GM12878 (cell line): ENCODE measurements around the gene RBP3. TPM values are rescaled to one million over a fixed set of nuclear protein-coding genes. Genes with fewer than 3 reads are reported as not detected.

Experiments
- ATAC-seq: fragments of 200-7000 bp; cut with Tn5 transposase; 3 replicates; pipeline ENCODE4 v1.9.1; 2020; ENCODE audit warnings: mild to moderate bottlenecking, moderate library complexity
- BruUV-seq: library from RNA; stranded (reverse); fragments of 400-500 nt; replicated peaks from 2 replicates; lab custom pipeline; 2021; lab: Mats Ljungman, UMichigan
- CTCF ChIA-PET: fragments of 300-600 bp; sonication (Branson Sonifier 250); formaldehyde crosslinking; extraction: SDS; loops from one replicate; lab custom pipeline; 2021; ENCODE audit warnings: inconsistent platforms; lab: Yijun Ruan, JAX
- POLR2A ChIA-PET: fragments of 350-600 bp; formaldehyde crosslinking; extraction: SDS; loops from one replicate; lab custom pipeline; 2021; ENCODE audit warnings: inconsistent platforms; lab: Charles Lee
- RAD21 ChIA-PET: fragments of 300-600 bp; sonication (Branson Sonifier 250); formaldehyde crosslinking; loops from one replicate; lab custom pipeline; 2023; ENCODE audit warnings: antibody characterized with exemption; ENCODE audit not compliant: unreplicated experiment; lab: Charles Lee
- SMC1A ChIA-PET: fragments of 300-600 bp; sonication (Branson Sonifier 250); formaldehyde crosslinking; loops from one replicate; lab custom pipeline; 2023; ENCODE audit not compliant: unreplicated experiment, uncharacterized antibody; lab: Charles Lee
- DNase-seq: peaks from one replicate; pipeline ENCODE4 v3.0.0-alpha.2; 2011; ENCODE audit warnings: low read depth, low spot score
- FAIRE-seq: peaks from 3 replicates; lab custom pipeline; 2011; peaks lifted over from hg19 to GRCh38; lab: Jason Lieb, UNC
- H2AFZ ChIP-seq: 2 replicates; pipeline ENCODE4 v1.6.0; 2011; ENCODE audit warnings: low read depth, low read length, control low read depth; ENCODE audit not compliant: control insufficient read depth
- H3K27ac ChIP-seq: 2 replicates; pipeline ENCODE4 v1.5.1; 2011; ENCODE audit warnings: control low read depth; ENCODE audit not compliant: control insufficient read depth, insufficient read depth
- H3K27me3 ChIP-seq, 2 experiments: replicated peaks in 1 of 2; 2 replicates each; pipeline versions ENCODE4 v1.6.0 to v1.6.1; 2011; ENCODE audit warnings: low read length in 1 of 2; ENCODE audit not compliant: control insufficient read depth in 2 of 2, insufficient read depth in 2 of 2
- H3K36me3 ChIP-seq, 2 experiments: 2 replicates each; pipeline ENCODE4 v1.5.1; 2011; ENCODE audit warnings: low read length in 1 of 2; ENCODE audit not compliant: control insufficient read depth in 2 of 2, insufficient read depth in 2 of 2
- H3K4me1 ChIP-seq: 2 replicates; pipeline ENCODE4 v1.6.1; 2011; ENCODE audit warnings: mild to moderate bottlenecking, low read length, moderate library complexity, mixed read lengths; ENCODE audit not compliant: control insufficient read depth, insufficient read depth
- H3K4me2 ChIP-seq: 2 replicates; pipeline ENCODE4 v1.6.0; 2011; ENCODE audit warnings: control low read depth; ENCODE audit not compliant: control insufficient read depth, insufficient read depth
- H3K4me3 ChIP-seq: fragments of 200-600 bp; sonication (generic); 2 replicates; pipeline ENCODE4 v1.5.1; 2016
- H3K79me2 ChIP-seq: 2 replicates; pipeline ENCODE4 v1.6.0; 2011; ENCODE audit warnings: low read length; ENCODE audit not compliant: control insufficient read depth, insufficient read depth
- H3K9ac ChIP-seq: 2 replicates; pipeline ENCODE4 v1.8.0; 2011; ENCODE audit warnings: low read length, control low read depth, mixed read lengths; ENCODE audit not compliant: control insufficient read depth, insufficient read depth
- H3K9me3 ChIP-seq: replicated peaks from 3 replicates; pipeline ENCODE4 v1.5.1; 2011; ENCODE audit warnings: mild to moderate bottlenecking, low read length; ENCODE audit not compliant: control insufficient read depth, insufficient read depth
- H4K20me1 ChIP-seq: 2 replicates; pipeline ENCODE4 v1.6.0; 2011; ENCODE audit not compliant: control insufficient read depth, insufficient read depth
- BCL11A ChIP-seq: IDR thresholded peaks from 2 replicates; pipeline ENCODE4 v1.6.1; 2011; ENCODE audit warnings: low read depth, low read length
- ETV6 ChIP-seq, 2 experiments: fragments of 450-650 bp in 1 of 2; IDR thresholded peaks in 1 of 2; conservative IDR thresholded peaks in 1 of 2; 2 replicates each; pipeline ENCODE4 v1.6.1; 2014; ENCODE audit warnings: antibody characterized with exemption in 1 of 2, borderline replicate concordance in 1 of 2, low read depth in 1 of 2, mild to moderate bottlenecking in 1 of 2, moderate library complexity in 1 of 2
- JUNB ChIP-seq: IDR thresholded peaks from 2 replicates; pipeline ENCODE4 v1.6.1; 2016; ENCODE audit warnings: antibody characterized with exemption, mild to moderate bottlenecking
- KLF5 ChIP-seq: fragments of 450-650 bp; IDR thresholded peaks from 2 replicates; pipeline ENCODE4 v1.6.1; 2014; ENCODE audit warnings: mild to moderate bottlenecking; ENCODE audit not compliant: partially characterized antibody
- MTA3 ChIP-seq: IDR thresholded peaks from 2 replicates; pipeline ENCODE4 v1.6.1; 2012; ENCODE audit warnings: low read length, inconsistent platforms, borderline replicate concordance
- SMAD1 ChIP-seq: fragments of 450-650 bp; IDR thresholded peaks from 2 replicates; pipeline ENCODE4 v1.6.1; 2018; ENCODE audit warnings: mild to moderate bottlenecking, low read depth; ENCODE audit not compliant: partially characterized antibody
- TAF1 ChIP-seq: IDR thresholded peaks from 2 replicates; pipeline ENCODE4 v1.6.1; 2011; ENCODE audit warnings: mild to moderate bottlenecking, low read depth, low read length, borderline replicate concordance
- WGBS: methylation state at CpG from one replicate; pipeline ENCODE4 v1.1.6; 2016; ENCODE audit warnings: low lambda C conversion rate; ENCODE audit not compliant: insufficient replicate concordance, insufficient coverage; ENCODE audit errors: missing lambda C conversion rate; 5-methylcytosine and 5-hydroxymethylcytosine counted together
- in situ Hi-C: fragments of 300-500 bp; cut with MboI; formaldehyde crosslinking; loops from 9 replicates; pipeline ENCODE4 v1.14.3; 2018; ENCODE audit warnings: mixed read lengths
- intact Hi-C: fragments of 100-400 bp; cut with micrococcal nuclease; formaldehyde crosslinking; loops from one replicate; pipeline ENCODE4 v1.14.2; 2022; ENCODE audit not compliant: unreplicated experiment
- polyA plus RNA-seq, 11 experiments: library from polyadenylated mRNA; depleted of rRNA in 4 of 11; unstranded in 6 of 11; stranded (reverse) in 5 of 11; fragments of >200 nt; fragmentation: Nextera tagmentation in 4 of 11; fragmentation: Illumina TruSeq in 1 of 11; extraction: Ambion mirVana in 4 of 11; extraction: Trizol in 1 of 11; gene quantifications; 1 replicate in 1 of 11; 2 replicates in 10 of 11; pipeline versions ENCODE4 v1.2.1 to v1.2.3, GENCODE V29; 2011 to 2016; ENCODE audit warnings: inconsistent platforms in 2 of 11, missing spikeins in 2 of 11, low read depth in 1 of 11
- total RNA-seq, 4 experiments: library from RNA; depleted of rRNA in 3 of 4; stranded (reverse); fragments of >200 nt in 3 of 4; fragmentation: Illumina TruSeq in 1 of 4; extraction: Trizol in 1 of 4; gene quantifications; 2 replicates each; pipeline versions ENCODE4 v1.2.1 to v1.2.3, GENCODE V29; 2013 to 2021
- TF ChIP-seq, protein P1 (sequence below): fragments of 450-650 bp; IDR thresholded peaks from 2 replicates; pipeline ENCODE4 v1.6.1; 2017; ENCODE audit warnings: mild to moderate bottlenecking, low read depth, inconsistent platforms; ENCODE audit not compliant: poor library complexity, severe bottlenecking
- TF ChIP-seq, protein P2 (sequence below): fragments of 450-650 bp; IDR thresholded peaks from 2 replicates; pipeline ENCODE4 v1.6.1; 2016; ENCODE audit warnings: mild to moderate bottlenecking, moderate library complexity, borderline replicate concordance
- TF ChIP-seq, protein P3 (sequence below), 3 experiments: IDR thresholded peaks in 2 of 3; conservative IDR thresholded peaks in 1 of 3; 2 replicates each; pipeline ENCODE4 v1.5.1; 2011; ENCODE audit warnings: low read depth in 3 of 3, low read length in 3 of 3, mild to moderate bottlenecking in 3 of 3, control low read depth in 2 of 3, moderate library complexity in 2 of 3, inconsistent platforms in 1 of 3, mixed read lengths in 1 of 3; ENCODE audit not compliant: control insufficient read depth in 2 of 3, insufficient read depth in 1 of 3; ENCODE audit errors: extremely low read depth in 1 of 3

Gene RBP3
- total and polyA plus RNA-seq, 10 of the 15 experiments (the other 5 are each of a cell fraction or from before 2014, with no cell fraction given), result not detected

DNA sequence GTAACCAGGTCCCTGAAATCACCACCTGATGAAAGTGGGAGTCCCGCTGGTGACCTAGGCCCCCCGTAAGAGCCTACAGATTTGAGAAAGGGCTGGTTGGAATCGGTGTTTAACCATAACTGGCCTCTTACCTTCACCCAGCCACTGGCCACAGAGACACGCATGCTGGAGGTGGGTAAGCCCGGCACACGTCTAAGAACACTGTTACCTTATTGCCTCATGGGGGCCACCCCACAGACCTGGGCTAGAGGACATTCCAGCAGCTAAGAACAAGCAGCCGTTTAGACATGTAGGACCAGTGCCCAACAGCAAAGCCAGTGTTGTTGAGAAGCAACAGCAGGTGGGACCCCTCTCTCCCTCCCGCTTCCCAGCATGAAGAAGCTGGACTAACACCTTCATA is 28.4 kb upstream of the RBP3 start (continued):
- TF ChIP-seq, protein P1, sequence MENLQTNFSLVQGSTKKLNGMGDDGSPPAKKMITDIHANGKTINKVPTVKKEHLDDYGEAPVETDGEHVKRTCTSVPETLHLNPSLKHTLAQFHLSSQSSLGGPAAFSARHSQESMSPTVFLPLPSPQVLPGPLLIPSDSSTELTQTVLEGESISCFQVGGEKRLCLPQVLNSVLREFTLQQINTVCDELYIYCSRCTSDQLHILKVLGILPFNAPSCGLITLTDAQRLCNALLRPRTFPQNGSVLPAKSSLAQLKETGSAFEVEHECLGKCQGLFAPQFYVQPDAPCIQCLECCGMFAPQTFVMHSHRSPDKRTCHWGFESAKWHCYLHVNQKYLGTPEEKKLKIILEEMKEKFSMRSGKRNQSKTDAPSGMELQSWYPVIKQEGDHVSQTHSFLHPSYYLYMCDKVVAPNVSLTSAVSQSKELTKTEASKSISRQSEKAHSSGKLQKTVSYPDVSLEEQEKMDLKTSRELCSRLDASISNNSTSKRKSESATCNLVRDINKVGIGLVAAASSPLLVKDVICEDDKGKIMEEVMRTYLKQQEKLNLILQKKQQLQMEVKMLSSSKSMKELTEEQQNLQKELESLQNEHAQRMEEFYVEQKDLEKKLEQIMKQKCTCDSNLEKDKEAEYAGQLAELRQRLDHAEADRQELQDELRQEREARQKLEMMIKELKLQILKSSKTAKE, result no peak
- TF ChIP-seq KLF5, result no peak
- TF ChIP-seq, all 136 proteins: peak for 0

DNA sequence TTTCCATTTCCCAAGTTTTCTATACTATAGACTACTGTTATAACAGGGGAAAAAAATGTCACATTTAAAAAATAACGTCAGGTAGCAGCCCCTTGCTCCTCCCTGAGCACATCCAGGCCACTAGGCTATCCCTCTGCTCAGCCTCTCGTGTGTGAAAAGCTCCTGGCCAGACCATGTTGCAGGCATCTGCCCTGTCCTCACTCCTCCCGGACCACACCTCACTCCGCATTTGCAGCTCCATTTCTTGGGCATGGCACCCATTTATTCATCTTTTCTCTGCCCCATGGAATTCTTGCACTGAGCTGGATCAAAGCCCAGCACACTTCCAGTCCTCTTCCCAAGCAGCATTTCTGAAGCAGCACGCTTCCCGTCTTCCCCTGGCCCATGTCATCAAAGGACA is 27.4 kb upstream of the RBP3 start:
- in situ Hi-C loops, result no loop called here
- no peak for FAIRE-seq

More for the DNA sequence above, 27.4 kb upstream of the RBP3 start:
- WGBS, result 11% methylated on average over 6 of the region's 6 CpGs
- Histone ChIP-seq H3K27ac (no peak overlapping the region), H3K9me3 (no peaks in the 10 kb centered on the region), H3K36me3 (no peaks in the 10 kb centered on the region)
- RAD21 ChIA-PET, result interaction anchor here (2.5 kb wide), 1 partner anchor 9 kb away, joined by 10 read pairs; no protein-coding TSS in a partner anchor
- TF ChIP-seq, protein P2, sequence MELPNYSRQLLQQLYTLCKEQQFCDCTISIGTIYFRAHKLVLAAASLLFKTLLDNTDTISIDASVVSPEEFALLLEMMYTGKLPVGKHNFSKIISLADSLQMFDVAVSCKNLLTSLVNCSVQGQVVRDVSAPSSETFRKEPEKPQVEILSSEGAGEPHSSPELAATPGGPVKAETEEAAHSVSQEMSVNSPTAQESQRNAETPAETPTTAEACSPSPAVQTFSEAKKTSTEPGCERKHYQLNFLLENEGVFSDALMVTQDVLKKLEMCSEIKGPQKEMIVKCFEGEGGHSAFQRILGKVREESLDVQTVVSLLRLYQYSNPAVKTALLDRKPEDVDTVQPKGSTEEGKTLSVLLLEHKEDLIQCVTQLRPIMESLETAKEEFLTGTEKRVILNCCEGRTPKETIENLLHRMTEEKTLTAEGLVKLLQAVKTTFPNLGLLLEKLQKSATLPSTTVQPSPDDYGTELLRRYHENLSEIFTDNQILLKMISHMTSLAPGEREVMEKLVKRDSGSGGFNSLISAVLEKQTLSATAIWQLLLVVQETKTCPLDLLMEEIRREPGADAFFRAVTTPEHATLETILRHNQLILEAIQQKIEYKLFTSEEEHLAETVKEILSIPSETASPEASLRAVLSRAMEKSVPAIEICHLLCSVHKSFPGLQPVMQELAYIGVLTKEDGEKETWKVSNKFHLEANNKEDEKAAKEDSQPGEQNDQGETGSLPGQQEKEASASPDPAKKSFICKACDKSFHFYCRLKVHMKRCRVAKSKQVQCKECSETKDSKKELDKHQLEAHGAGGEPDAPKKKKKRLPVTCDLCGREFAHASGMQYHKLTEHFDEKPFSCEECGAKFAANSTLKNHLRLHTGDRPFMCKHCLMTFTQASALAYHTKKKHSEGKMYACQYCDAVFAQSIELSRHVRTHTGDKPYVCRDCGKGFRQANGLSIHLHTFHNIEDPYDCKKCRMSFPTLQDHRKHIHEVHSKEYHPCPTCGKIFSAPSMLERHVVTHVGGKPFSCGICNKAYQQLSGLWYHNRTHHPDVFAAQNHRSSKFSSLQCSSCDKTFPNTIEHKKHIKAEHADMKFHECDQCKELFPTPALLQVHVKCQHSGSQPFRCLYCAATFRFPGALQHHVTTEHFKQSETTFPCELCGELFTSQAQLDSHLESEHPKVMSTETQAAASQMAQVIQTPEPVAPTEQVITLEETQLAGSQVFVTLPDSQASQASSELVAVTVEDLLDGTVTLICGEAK, result no peak
- TF ChIP-seq SMAD1 (no peak), MTA3 (no peak), TAF1 (no peak), JUNB (no peak), ETV6 (conservative IDR thresholded peaks at IDR 0.05 in 1 of 2, IDR thresholded peaks at IDR 0.05 in 1 of 2; ENCODE audit: borderline replicate concordance in 1 of 2, low read depth in 1 of 2) (no peak), BCL11A (no peak)
- TF ChIP-seq, protein P3, sequence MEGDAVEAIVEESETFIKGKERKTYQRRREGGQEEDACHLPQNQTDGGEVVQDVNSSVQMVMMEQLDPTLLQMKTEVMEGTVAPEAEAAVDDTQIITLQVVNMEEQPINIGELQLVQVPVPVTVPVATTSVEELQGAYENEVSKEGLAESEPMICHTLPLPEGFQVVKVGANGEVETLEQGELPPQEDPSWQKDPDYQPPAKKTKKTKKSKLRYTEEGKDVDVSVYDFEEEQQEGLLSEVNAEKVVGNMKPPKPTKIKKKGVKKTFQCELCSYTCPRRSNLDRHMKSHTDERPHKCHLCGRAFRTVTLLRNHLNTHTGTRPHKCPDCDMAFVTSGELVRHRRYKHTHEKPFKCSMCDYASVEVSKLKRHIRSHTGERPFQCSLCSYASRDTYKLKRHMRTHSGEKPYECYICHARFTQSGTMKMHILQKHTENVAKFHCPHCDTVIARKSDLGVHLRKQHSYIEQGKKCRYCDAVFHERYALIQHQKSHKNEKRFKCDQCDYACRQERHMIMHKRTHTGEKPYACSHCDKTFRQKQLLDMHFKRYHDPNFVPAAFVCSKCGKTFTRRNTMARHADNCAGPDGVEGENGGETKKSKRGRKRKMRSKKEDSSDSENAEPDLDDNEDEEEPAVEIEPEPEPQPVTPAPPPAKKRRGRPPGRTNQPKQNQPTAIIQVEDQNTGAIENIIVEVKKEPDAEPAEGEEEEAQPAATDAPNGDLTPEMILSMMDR (IDR thresholded peaks at IDR 0.05 in 2 of 3, conservative IDR thresholded peaks at IDR 0.05 in 1 of 3; ENCODE audit: control insufficient read depth in 2 of 3, extremely low read depth in 1 of 3, insufficient read depth in 1 of 3, low read depth in 3 of 3, low read length in 3 of 3), result no peak
- TF ChIP-seq, all 136 proteins: peak for 0
- H3K4me1 ChIP-seq, result no peaks in the 10 kb centered on the region
- no TSS peak for BruUV-seq
- ATAC-seq (no peak), DNase-seq (no peak)
- SMC1A ChIA-PET, result no interaction called here
- H3K79me2 ChIP-seq, result no peaks in the 10 kb centered on the region
- CTCF ChIA-PET, result no interaction called here
- H3K27me3 ChIP-seq, result no peaks in the 10 kb centered on the region; a peak in 1 of 4 replicates
- intact Hi-C loops, result no loop called here
- no peak overlapping the region for H3K4me3 ChIP-seq
- no peak overlapping the region for H3K4me2 ChIP-seq
- H4K20me1 ChIP-seq, result no peaks in the 10 kb centered on the region
- POLR2A ChIA-PET, result no interaction called here
- H3K9ac ChIP-seq, result no peak overlapping the region
- no peak overlapping the region for H2AFZ ChIP-seq
